Measurements from ENCODE around the gene NOTO.

DNA sequence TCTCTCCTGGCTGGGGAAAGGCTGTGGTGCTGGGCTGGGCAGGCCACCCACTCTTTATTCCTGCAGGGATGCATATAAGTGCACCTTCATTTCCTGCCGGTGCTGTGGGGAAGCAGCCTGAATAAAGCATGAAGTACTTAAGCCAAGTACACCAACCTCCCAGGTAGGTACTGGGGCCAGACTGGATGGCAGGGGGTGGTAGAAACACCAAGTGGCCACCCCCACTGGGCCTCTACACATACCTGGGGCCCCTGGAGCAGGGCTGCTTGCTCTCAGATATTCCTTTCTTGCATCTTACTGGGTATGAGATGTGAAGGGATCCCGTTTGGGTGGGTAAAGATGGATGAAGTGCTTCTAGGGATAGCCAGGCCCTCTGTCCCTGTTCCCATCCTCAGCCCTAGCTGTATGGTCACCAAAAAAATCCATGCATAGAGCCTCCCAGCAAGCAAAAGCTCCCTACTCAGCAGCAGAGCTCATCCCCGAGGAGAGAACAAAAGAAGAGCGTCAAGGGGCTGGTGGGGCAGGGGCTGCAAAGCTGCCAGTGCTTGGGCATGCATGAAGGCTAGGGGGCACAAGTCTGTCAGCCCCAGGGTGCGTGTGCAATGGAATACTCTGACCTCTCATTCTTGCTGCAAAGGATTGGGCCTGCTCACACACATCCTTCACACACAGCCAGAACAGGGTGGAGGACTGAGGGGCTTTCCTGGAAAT is 53.7 kb downstream of the NOTO start:
- TF ChIP-seq, protein P1, sequence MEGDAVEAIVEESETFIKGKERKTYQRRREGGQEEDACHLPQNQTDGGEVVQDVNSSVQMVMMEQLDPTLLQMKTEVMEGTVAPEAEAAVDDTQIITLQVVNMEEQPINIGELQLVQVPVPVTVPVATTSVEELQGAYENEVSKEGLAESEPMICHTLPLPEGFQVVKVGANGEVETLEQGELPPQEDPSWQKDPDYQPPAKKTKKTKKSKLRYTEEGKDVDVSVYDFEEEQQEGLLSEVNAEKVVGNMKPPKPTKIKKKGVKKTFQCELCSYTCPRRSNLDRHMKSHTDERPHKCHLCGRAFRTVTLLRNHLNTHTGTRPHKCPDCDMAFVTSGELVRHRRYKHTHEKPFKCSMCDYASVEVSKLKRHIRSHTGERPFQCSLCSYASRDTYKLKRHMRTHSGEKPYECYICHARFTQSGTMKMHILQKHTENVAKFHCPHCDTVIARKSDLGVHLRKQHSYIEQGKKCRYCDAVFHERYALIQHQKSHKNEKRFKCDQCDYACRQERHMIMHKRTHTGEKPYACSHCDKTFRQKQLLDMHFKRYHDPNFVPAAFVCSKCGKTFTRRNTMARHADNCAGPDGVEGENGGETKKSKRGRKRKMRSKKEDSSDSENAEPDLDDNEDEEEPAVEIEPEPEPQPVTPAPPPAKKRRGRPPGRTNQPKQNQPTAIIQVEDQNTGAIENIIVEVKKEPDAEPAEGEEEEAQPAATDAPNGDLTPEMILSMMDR (IDR thresholded peaks at IDR 0.05) = no peak
- TF ChIP-seq ZFX (IDR thresholded peaks at IDR 0.05; ENCODE audit: borderline replicate concordance) = no peak
